ENCODE measurements around the gene DENND6B.
A peak's percentile ranks its signal among the peaks of the same experiment; 100 is the strongest.
"Not testable (repeated sequence)": the region's sequence is repeated elsewhere in the genome, so short reads cannot be mapped to it uniquely, and the experiment has no call there.

Gene DENND6B

GRCh38 chr22:50338042-50338573 lies 11.3 kb upstream of the DENND6B start:
- no peak for TF ChIP-seq ZFX (IDR thresholded peaks at IDR 0.05)
- TF ChIP-seq, protein P1, sequence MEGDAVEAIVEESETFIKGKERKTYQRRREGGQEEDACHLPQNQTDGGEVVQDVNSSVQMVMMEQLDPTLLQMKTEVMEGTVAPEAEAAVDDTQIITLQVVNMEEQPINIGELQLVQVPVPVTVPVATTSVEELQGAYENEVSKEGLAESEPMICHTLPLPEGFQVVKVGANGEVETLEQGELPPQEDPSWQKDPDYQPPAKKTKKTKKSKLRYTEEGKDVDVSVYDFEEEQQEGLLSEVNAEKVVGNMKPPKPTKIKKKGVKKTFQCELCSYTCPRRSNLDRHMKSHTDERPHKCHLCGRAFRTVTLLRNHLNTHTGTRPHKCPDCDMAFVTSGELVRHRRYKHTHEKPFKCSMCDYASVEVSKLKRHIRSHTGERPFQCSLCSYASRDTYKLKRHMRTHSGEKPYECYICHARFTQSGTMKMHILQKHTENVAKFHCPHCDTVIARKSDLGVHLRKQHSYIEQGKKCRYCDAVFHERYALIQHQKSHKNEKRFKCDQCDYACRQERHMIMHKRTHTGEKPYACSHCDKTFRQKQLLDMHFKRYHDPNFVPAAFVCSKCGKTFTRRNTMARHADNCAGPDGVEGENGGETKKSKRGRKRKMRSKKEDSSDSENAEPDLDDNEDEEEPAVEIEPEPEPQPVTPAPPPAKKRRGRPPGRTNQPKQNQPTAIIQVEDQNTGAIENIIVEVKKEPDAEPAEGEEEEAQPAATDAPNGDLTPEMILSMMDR (conservative IDR thresholded peaks at IDR 0.05): no peak
- H3K27ac ChIP-seq: no peak overlapping the region

DNA sequence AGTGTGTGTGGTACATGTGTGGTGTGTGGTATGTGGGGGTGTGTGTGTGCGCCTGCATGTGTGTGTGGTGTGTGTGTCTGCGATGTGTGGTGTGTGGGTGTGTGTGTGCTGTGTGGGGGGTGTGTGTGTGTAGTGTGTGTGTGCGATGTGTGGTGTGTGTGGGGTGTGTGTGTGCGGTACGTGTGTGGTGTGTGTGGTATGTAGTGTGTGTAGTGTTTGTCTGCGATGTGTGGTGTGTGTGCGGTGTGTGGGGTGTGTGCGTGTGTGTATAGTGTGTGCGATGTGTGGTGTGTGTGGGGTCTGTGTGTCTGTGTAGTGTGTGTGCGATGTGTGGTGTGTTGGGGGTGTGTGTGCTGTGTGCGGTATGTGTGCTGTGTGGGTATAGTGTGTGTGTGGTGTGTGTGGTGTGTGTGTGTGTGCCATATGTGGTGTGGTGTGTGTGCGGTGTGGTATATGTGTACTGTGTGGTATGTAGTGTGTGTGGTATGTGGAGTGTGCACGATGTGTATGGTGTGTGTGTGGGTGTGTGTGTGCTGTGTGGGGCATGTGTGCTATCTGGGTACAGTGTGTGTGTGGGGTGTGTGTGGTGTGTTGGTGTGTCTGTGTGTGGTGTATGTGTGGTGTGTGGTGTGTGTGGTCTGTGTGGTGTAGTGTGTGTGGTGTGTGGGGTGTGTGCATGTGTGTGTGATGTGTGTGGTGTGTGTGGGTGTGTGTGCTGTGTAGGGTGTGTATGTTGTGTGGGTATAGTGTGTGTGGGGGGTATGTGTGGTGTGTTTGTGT lies 10.6 kb upstream of the DENND6B start:
- TF ChIP-seq, protein P1 (conservative IDR thresholded peaks at IDR 0.05): no peak
- no peak for TF ChIP-seq ZFX (IDR thresholded peaks at IDR 0.05)
- H3K27ac ChIP-seq: no peak overlapping the region

GRCh38 chr22:50334433-50334832 lies 7.6 kb upstream of the DENND6B start:
- H3K27ac ChIP-seq: not testable (repeated sequence)

DNA sequence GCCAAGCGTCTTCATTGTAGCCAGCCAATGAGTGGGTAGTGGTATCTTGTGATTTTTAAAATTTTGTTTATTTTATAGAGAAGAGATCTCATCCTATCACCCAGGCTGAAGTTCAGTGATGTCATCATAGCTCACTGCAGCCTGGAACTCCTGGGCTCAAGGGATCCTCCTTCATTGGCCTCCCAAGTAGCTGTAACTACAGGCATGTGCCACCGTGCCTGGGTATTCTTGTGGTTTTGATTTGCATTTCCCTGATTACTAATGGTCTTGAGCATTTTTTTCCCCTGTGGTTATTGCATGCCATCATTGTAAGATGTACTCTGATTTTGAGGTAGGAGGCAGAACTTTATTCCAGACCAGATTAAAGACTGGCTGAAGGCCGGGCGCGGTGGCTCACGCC lies 2.4 kb upstream of the DENND6B start:
- TF ChIP-seq, protein P1 (conservative IDR thresholded peaks at IDR 0.05): no peak
- TF ChIP-seq ZFX (IDR thresholded peaks at IDR 0.05): no peak
- H3K27ac ChIP-seq: no peak overlapping the region

- peak overlapping the region; percentile 93 for H3K27ac ChIP-seq
Measured at GRCh38 chr22:50327711-50328019, 853 bp upstream of the DENND6B start.

DNA sequence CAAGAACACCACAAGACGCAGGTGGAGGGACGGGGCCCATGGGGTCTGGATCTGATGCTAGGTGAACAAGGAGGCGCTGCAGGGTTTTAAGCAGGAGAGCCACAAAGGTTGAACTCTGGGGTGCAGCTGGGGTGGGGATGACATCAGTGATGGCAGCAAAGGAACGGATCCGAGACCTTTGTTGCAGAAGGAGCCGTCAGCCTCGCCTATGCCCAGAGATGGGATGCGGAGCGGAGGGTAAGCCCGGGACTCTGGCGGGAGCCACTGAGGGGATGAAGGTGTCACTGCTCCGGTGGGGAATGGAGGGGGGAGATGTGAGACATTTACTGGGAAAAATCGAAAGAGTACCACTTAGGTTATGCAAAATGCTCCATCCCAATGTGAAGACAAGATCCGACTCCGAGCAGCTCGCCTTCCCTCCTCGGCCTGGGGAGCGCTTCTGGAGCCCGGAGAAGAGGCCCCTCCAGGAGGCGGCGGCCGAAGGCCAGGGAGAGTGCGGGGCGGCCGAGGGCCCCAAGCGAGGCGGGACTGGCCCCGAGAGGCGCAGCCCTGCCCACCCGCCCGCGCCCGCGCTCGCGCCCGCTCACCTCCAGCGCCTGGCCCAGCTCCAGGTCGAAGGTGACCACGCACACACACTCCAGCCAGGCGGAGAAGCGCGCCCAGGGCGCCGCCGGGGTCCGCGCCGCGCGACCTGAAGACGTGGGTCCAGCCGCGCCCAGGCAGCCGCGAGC lies 422 bp downstream of the DENND6B start:
- TF ChIP-seq, protein P1 (conservative IDR thresholded peaks at IDR 0.05): no peak
- TF ChIP-seq ZFX (IDR thresholded peaks at IDR 0.05): no peak
- H3K27ac ChIP-seq: peak overlapping the region; percentile 93

More at GRCh38 chr22:50327711-50328019, 853 bp upstream of the DENND6B start:
- TF ChIP-seq ZFX (IDR thresholded peaks at IDR 0.05): no peak
- TF ChIP-seq, protein P1 (conservative IDR thresholded peaks at IDR 0.05): no peak

GRCh38 chr22:50325444-50326224 lies 1.2 kb downstream of the DENND6B start:
- H3K27ac ChIP-seq: no peak overlapping the region; the same call in 1 of the 2 replicates
- TF ChIP-seq ZFX (IDR thresholded peaks at IDR 0.05): no peak
- TF ChIP-seq, protein P1 (conservative IDR thresholded peaks at IDR 0.05): no peak

All from C4-2B (cell line).